Neutrophil (primary cell): ENCODE data around the gene SLC22A7.

Experiments
- H3K27ac ChIP-seq: fragments of 200-600 bp; sonication (generic); 2 replicates; pipeline ENCODE4 v1.5.1; 2016; ENCODE audit warnings: mild to moderate bottlenecking, moderate library complexity
- H3K27me3 ChIP-seq: fragments of 200-600 bp; sonication (generic); 2 replicates; pipeline ENCODE4 v1.6.0; 2016; ENCODE audit warnings: mild to moderate bottlenecking
- H3K36me3 ChIP-seq: fragments of 200-600 bp; sonication (generic); 2 replicates; pipeline ENCODE4 v1.5.1; 2017
- H3K4me1 ChIP-seq, 2 experiments: fragments of 200-600 bp in 1 of 2; sonication (generic) in 1 of 2; 1 replicate in 1 of 2; 2 replicates in 1 of 2; pipeline versions ENCODE4 v1.5.1 to v1.6.1; 2013 to 2016; ENCODE audit warnings: low read depth in 1 of 2, low read length in 1 of 2, mild to moderate bottlenecking in 1 of 2, moderate library complexity in 1 of 2; ENCODE audit not compliant: control insufficient read depth in 1 of 2, insufficient read depth in 1 of 2
- H3K4me3 ChIP-seq, 2 experiments: fragments of 200-600 bp in 1 of 2; sonication (generic) in 1 of 2; 1 replicate in 1 of 2; 2 replicates in 1 of 2; pipeline ENCODE4 v1.5.1; 2013 to 2016; ENCODE audit warnings: low read depth in 1 of 2, low read length in 1 of 2, mild to moderate bottlenecking in 1 of 2, moderate library complexity in 1 of 2
- H3K9me3 ChIP-seq: fragments of 200-600 bp; sonication (generic); 2 replicates; pipeline ENCODE4 v1.5.1; 2016
- TF ChIP-seq, protein P1 (sequence below): fragments of 200-600 bp; sonication (generic); IDR thresholded peaks from 2 replicates; pipeline ENCODE4 v1.5.1; 2016; ENCODE audit warnings: antibody characterized with exemption

SLC22A7 gene

DNA sequence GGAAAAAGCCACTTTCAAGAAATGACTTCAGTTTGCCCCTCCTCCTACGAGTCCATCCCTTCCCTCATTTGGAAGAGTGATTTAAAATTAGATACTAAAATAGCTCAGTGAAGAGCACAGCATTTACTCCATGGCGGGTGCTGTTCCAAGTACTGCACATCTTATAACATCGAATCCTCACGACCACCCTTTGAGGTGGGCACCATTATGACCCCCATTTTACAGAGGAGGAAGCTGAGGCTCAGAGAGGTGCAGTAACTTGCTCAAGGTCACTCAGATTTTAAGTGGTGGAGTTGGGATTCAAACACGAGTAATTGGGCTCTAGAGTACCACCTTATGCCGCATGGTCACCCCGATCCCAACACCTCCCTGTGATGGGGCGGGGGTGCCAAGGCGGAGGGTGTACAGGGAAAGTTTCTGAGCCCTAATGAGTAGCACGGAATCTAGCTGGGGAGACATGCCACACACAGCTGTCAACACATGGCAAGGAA lies 29.2 kb upstream of the SLC22A7 start:
- Histone ChIP-seq H3K27ac (no peak overlapping the region), H3K4me1 (peaks cover 0 to 3% of the 10 kb centered on the region in 2 experiments), H3K27me3 (peaks cover 84% of the 10 kb centered on the region), H3K4me3 (no peak overlapping the region), H3K9me3 (no peaks in the 10 kb centered on the region), H3K36me3 (no peaks in the 10 kb centered on the region)
- TF ChIP-seq, protein P1, sequence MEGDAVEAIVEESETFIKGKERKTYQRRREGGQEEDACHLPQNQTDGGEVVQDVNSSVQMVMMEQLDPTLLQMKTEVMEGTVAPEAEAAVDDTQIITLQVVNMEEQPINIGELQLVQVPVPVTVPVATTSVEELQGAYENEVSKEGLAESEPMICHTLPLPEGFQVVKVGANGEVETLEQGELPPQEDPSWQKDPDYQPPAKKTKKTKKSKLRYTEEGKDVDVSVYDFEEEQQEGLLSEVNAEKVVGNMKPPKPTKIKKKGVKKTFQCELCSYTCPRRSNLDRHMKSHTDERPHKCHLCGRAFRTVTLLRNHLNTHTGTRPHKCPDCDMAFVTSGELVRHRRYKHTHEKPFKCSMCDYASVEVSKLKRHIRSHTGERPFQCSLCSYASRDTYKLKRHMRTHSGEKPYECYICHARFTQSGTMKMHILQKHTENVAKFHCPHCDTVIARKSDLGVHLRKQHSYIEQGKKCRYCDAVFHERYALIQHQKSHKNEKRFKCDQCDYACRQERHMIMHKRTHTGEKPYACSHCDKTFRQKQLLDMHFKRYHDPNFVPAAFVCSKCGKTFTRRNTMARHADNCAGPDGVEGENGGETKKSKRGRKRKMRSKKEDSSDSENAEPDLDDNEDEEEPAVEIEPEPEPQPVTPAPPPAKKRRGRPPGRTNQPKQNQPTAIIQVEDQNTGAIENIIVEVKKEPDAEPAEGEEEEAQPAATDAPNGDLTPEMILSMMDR: no peak

DNA sequence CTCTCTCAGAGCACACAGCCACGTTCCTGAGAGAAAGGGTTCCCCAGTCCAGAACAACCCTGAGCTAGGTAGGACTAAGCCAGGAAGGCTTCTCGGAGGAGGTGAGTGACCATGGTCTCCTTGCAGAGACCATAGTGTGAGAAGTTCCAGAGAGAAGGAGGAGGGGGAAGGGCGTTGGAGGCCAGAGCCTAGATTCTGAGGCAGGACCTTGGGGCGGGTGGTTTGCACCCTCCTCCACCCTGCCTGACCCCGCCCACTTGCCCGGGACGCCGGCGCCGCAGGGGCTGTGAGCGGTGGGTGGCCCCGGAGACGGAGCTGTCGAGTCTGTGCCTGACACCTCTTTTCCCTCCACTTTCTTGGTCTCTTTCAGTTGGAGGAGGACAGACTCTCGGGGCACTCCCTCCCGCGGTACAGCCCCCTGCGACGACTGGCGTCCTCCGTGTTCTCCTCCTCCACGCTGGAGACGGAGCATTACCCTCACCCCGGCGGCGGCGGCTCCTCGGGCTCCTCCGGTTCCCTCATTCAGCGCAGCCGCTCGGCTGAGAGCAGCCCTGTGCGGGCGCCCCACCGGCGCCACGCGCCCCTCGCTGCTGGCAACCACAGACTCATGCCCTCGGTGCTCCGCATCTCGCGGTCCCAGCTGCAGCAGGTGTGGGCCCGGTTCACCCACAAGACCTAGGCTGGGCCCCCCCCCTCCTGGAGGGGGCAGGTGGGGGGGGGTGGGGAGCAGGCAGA lies 28.6 kb upstream of the SLC22A7 start:
- H3K9me3 ChIP-seq: no peaks in the 10 kb centered on the region
- H3K27me3 ChIP-seq: peaks cover 90% of the 10 kb centered on the region
- H3K36me3 ChIP-seq: no peaks in the 10 kb centered on the region
- no peak overlapping the region for H3K27ac ChIP-seq
- TF ChIP-seq, protein P1: no peak
- H3K4me3 ChIP-seq: peak overlapping the region; percentile 8 to 38
- H3K4me1 ChIP-seq: peaks cover 0 to 3% of the 10 kb centered on the region in 2 experiments

DNA sequence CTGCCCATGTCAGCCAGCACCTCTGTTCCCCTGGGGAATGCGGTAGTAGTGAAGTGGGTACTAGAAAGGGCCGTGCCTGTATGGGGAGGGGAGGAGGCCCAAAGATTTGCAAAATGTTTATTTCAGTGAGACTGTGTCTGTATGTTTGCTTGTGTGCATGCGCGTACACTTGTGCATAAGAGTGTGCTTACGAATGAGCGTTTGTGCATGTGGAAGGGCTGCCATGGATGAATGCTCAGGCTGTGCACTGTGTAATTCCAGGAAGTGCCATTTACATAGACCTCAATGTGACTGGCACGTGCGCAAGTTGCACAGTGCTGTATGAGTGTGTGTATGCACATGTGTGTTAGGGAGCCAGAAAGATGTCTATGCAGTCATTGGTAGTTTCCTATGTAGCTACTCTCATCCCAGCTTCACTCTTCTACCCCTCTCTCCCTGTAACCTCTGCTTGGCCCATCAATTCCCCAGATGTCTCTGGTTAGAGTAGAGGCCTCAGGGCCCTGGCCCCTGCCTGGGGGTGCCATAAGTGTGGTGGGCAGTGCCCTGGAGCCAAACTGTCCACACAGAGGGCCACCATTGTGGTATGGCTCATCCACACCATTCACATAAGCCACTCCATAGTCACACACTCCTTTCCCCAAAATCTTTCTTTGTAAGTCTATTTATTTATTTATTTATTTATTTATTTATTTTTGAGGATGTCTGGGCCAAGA lies 26.8 kb upstream of the SLC22A7 start:
- H3K9me3 ChIP-seq: no peaks in the 10 kb centered on the region
- no peak overlapping the region for H3K27ac ChIP-seq
- H3K27me3 ChIP-seq: peaks cover 99% of the 10 kb centered on the region
- H3K36me3 ChIP-seq: no peaks in the 10 kb centered on the region
- TF ChIP-seq, protein P1: no peak
- peaks cover 5 to 16% of the 10 kb centered on the region in 2 experiments for H3K4me1 ChIP-seq
- no peak overlapping the region for H3K4me3 ChIP-seq

DNA sequence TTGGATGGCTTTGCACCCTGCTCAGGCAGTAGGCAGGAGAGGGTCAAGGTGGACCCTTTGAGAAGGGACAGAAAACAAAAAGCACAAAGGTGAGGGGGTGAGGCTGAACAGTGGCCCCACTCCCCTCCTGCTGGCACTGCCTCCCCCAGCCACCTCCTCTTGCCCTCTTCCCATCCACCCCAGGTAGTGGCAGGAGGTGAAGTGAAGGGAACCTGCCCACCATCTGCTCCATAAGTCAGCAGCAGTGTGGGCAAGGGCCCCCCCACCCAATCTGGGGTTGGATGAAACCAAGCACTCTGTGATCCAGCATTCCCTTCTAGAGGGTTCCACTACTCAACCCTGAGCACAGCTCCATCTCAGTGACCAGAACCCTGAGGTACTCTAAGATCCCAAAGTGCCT lies 26.1 kb upstream of the SLC22A7 start:
- Histone ChIP-seq H3K4me1 (peaks cover 7 to 18% of the 10 kb centered on the region in 2 experiments), H3K27me3 (peaks cover 100% of the 10 kb centered on the region), H3K9me3 (no peaks in the 10 kb centered on the region), H3K36me3 (no peaks in the 10 kb centered on the region), H3K4me3 (no peak overlapping the region), H3K27ac (no peak overlapping the region)
- TF ChIP-seq, protein P1: no peak

DNA sequence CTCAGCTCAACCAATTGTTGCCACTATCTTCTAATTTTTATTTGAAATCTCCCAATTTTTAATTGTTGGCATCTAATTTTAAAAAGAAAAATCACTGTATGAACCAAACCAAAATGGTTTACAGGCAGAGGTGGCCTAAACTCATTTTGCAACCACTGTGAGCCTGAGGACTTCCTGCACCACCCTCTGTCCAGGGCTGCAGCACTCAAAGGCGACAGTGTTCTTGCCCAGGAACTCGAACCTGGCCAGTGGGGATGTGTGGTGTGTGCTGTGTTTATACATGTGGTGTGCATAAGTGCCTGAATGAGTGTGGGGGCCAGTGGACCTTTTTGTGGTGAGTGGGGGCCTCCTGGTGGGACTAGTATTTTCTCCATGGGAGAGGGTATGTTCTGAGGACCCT lies 24.4 kb upstream of the SLC22A7 start:
- peaks cover 7 to 18% of the 10 kb centered on the region in 2 experiments for H3K4me1 ChIP-seq
- H3K27ac ChIP-seq: no peak overlapping the region
- peaks cover 100% of the 10 kb centered on the region for H3K27me3 ChIP-seq
- TF ChIP-seq, protein P1: no peak
- H3K4me3 ChIP-seq: no peak overlapping the region
- H3K9me3 ChIP-seq: no peaks in the 10 kb centered on the region
- no peaks in the 10 kb centered on the region for H3K36me3 ChIP-seq
